OCI-LY7 (cell line): Measurements from ENCODE around the gene STOM. TPM values are rescaled to one million over a fixed set of nuclear protein-coding genes. Genes with fewer than 3 reads are reported as not detected.

Experiments
- BruUV-seq: library from RNA; stranded (reverse); fragments of 400-500 nt; replicated peaks from 2 replicates; lab custom pipeline; 2021; lab: Mats Ljungman, UMichigan
- CTCF ChIA-PET: fragments of 300-600 bp; sonication (Branson Sonifier 250); formaldehyde crosslinking; loops from one replicate; lab custom pipeline; 2022; ENCODE audit warnings: antibody characterized with exemption; ENCODE audit not compliant: unreplicated experiment; lab: Charles Lee
- POLR2A ChIA-PET: fragments of 300-600 bp; sonication (Branson Sonifier 250); formaldehyde crosslinking; loops from one replicate; lab custom pipeline; 2022; ENCODE audit warnings: antibody characterized with exemption; lab: Charles Lee
- DNase-seq: peaks from one replicate; pipeline ENCODE4 v3.0.0-alpha.2; 2015; ENCODE audit warnings: low spot score
- H2AFZ ChIP-seq: fragments of 200-600 bp; sonication (generic), shearing (Covaris generic); 2 replicates; pipeline ENCODE4 v1.6.1; 2014; ENCODE audit warnings: mild to moderate bottlenecking, antibody characterized with exemption, low read length, moderate library complexity
- H3K27ac ChIP-seq: fragments of 200-600 bp; sonication (generic); 2 replicates; pipeline ENCODE4 v1.5.1; 2014; ENCODE audit warnings: mixed run types, low read depth, mild to moderate bottlenecking, moderate library complexity, low read length, inconsistent platforms; ENCODE audit not compliant: poor library complexity, severe bottlenecking
- H3K36me3 ChIP-seq: fragments of 200-600 bp; sonication (generic); 2 replicates; pipeline ENCODE4 v1.6.1; 2014; ENCODE audit warnings: mild to moderate bottlenecking, antibody characterized with exemption, low read length, moderate library complexity, mixed read lengths; ENCODE audit not compliant: insufficient read depth
- H3K4me1 ChIP-seq: fragments of 200-600 bp; sonication (generic); 2 replicates; pipeline ENCODE4 v1.5.1; 2014; ENCODE audit warnings: mild to moderate bottlenecking, low read length; ENCODE audit not compliant: insufficient read depth, poor library complexity, severe bottlenecking
- H3K4me2 ChIP-seq: fragments of 200-600 bp; sonication (generic); 2 replicates; pipeline ENCODE4 v1.6.1; 2014; ENCODE audit warnings: mild to moderate bottlenecking, low read length
- H3K4me3 ChIP-seq: fragments of 200-600 bp; sonication (generic); 2 replicates; pipeline ENCODE4 v1.5.1; 2014; ENCODE audit warnings: mild to moderate bottlenecking, low read depth, low read length; ENCODE audit not compliant: poor library complexity, severe bottlenecking
- H3K79me2 ChIP-seq: fragments of 200-600 bp; sonication (generic); 2 replicates; pipeline ENCODE4 v1.6.1; 2016; ENCODE audit warnings: low read depth, mild to moderate bottlenecking, low read length, moderate library complexity, mixed read lengths; ENCODE audit not compliant: insufficient read depth
- H3K9me2 ChIP-seq: fragments of 200-600 bp; sonication (generic); 2 replicates; pipeline ENCODE4 v1.6.1; 2016; ENCODE audit warnings: mild to moderate bottlenecking, low read length, mixed read lengths; ENCODE audit not compliant: insufficient read depth
- H3K9me3 ChIP-seq: fragments of 200-600 bp; sonication (generic); 2 replicates; pipeline ENCODE4 v1.6.1; 2014; ENCODE audit warnings: mild to moderate bottlenecking, mixed run types, low read length, mixed read lengths
- H4K20me1 ChIP-seq: fragments of 200-600 bp; sonication (generic); 2 replicates; pipeline ENCODE4 v1.6.1; 2014; ENCODE audit warnings: mild to moderate bottlenecking, antibody characterized with exemption, low read length, moderate library complexity, mixed read lengths; ENCODE audit not compliant: insufficient read depth
- EZH2phosphoT487 ChIP-seq: fragments of 200-600 bp; sonication (generic); IDR thresholded peaks from 2 replicates; pipeline ENCODE4 v1.6.1; 2018; ENCODE audit warnings: low read depth, borderline replicate concordance, mild to moderate bottlenecking, mixed run types, antibody characterized with exemption, low read length, moderate library complexity, mixed read lengths
- intact Hi-C: fragments of 100-400 bp; cut with micrococcal nuclease; formaldehyde crosslinking; loops from one replicate; pipeline ENCODE4 v1.10.0; 2022; ENCODE audit not compliant: unreplicated experiment
- total RNA-seq, 2 experiments: library from RNA; depleted of rRNA in 1 of 2; stranded (reverse); fragments of >200 nt in 1 of 2; shearing (Covaris generic) in 1 of 2; gene quantifications; 2 replicates each; pipeline ENCODE4 v1.2.3, GENCODE V29; 2014 to 2022
- TF ChIP-seq, protein P1 (sequence below): fragments of 200-600 bp; sonication (generic); conservative IDR thresholded peaks from 2 replicates; pipeline ENCODE4 v1.5.1; 2014; ENCODE audit warnings: mild to moderate bottlenecking, antibody characterized with exemption, low read length, moderate library complexity, mixed read lengths

STOM gene
- total RNA-seq, 2 experiments from 2014 or later, result 5.7 to 7.3 TPM

DNA sequence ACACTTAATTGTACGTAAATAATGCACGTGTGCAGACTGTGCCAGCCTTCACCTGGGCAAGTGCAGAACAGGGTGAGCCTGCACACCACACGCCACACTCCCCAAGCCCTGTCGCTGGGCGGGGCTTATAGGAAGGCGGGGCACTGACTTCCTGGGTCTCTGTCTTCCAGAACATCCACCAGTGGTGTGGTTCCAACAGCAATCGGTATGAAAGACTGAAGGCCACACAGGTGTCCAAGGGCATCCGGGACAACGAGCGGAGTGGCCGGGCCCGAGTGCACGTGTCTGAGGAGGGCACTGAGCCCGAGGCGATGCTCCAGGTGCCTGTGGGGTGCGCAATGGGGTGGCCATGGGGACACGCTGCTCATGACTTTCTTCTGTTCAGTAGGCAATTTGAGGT is 57.9 kb downstream of the STOM start:
- ChIA-PET CTCF (no interaction called here), POLR2A (no interaction called here)
- no peak overlapping the region for H3K4me3 ChIP-seq
- H3K4me1 ChIP-seq, result no peaks in the 10 kb centered on the region
- no peaks in the 10 kb centered on the region for H3K9me2 ChIP-seq
- H2AFZ ChIP-seq, result no peak overlapping the region
- no peaks in the 10 kb centered on the region for H3K36me3 ChIP-seq
- TF ChIP-seq, protein P1, sequence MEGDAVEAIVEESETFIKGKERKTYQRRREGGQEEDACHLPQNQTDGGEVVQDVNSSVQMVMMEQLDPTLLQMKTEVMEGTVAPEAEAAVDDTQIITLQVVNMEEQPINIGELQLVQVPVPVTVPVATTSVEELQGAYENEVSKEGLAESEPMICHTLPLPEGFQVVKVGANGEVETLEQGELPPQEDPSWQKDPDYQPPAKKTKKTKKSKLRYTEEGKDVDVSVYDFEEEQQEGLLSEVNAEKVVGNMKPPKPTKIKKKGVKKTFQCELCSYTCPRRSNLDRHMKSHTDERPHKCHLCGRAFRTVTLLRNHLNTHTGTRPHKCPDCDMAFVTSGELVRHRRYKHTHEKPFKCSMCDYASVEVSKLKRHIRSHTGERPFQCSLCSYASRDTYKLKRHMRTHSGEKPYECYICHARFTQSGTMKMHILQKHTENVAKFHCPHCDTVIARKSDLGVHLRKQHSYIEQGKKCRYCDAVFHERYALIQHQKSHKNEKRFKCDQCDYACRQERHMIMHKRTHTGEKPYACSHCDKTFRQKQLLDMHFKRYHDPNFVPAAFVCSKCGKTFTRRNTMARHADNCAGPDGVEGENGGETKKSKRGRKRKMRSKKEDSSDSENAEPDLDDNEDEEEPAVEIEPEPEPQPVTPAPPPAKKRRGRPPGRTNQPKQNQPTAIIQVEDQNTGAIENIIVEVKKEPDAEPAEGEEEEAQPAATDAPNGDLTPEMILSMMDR, result no peak
- TF ChIP-seq EZH2phosphoT487, result no peak
- no TSS peak for BruUV-seq
- no peaks in the 10 kb centered on the region for H4K20me1 ChIP-seq
- H3K9me3 ChIP-seq, result no peaks in the 10 kb centered on the region
- no peak for DNase-seq
- no peak overlapping the region for H3K27ac ChIP-seq
- intact Hi-C loops, result no loop called here
- H3K4me2 ChIP-seq, result no peak overlapping the region
- H3K79me2 ChIP-seq, result no peaks in the 10 kb centered on the region

GRCh38 chr9:121310571-121310970 is 59.5 kb downstream of the STOM start:
- TF ChIP-seq, protein P1, result no peak
- no peak for TF ChIP-seq EZH2phosphoT487
- Histone ChIP-seq H3K9me2 (no peaks in the 10 kb centered on the region), H3K4me1 (no peaks in the 10 kb centered on the region), H3K79me2 (no peaks in the 10 kb centered on the region), H3K4me2 (no peak overlapping the region), H3K9me3 (no peaks in the 10 kb centered on the region), H3K4me3 (no peak overlapping the region), H4K20me1 (no peaks in the 10 kb centered on the region), H3K36me3 (no peaks in the 10 kb centered on the region), H3K27ac (no peak overlapping the region), H2AFZ (no peak overlapping the region)
- DNase-seq, result no peak
- POLR2A ChIA-PET, result no interaction called here
- intact Hi-C loops, result no loop called here
- BruUV-seq, result no TSS peak
- CTCF ChIA-PET, result no interaction called here

GRCh38 chr9:121309833-121310425 is 60.1 kb downstream of the STOM start:
- Histone ChIP-seq H3K36me3 (no peaks in the 10 kb centered on the region), H3K4me3 (no peak overlapping the region), H3K9me2 (no peaks in the 10 kb centered on the region), H3K9me3 (no peaks in the 10 kb centered on the region), H2AFZ (no peak overlapping the region), H3K27ac (no peak overlapping the region), H3K79me2 (no peaks in the 10 kb centered on the region), H3K4me1 (no peaks in the 10 kb centered on the region), H4K20me1 (no peaks in the 10 kb centered on the region), H3K4me2 (no peak overlapping the region)
- BruUV-seq, result no TSS peak
- POLR2A ChIA-PET, result no interaction called here
- intact Hi-C loops, result no loop called here
- TF ChIP-seq, protein P1, result no peak
- no peak for TF ChIP-seq EZH2phosphoT487
- no peak for DNase-seq
- CTCF ChIA-PET, result no interaction called here
